ENCODE measurements around the gene CD300H.

DNA sequence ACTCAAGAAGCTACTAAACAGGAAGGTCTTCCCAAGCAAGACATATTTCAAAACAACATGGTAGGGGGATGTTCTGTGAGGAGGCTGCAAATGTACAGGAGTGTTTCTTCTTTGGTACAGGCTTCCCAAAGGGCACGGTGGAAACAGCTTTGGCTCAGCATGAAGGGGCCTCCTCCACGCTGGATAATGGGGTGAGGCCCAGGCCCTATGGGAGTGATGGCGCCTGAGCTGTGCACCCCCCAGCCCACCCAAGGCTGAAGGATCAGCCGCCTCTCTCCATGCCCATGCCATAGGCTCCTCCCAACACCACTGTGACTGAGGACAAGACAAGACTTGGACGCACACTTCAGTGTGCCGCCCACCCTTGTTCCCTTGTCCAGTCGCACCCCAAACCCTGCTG lies 49.4 kb upstream of the CD300H start:
- TF ChIP-seq, protein P1, sequence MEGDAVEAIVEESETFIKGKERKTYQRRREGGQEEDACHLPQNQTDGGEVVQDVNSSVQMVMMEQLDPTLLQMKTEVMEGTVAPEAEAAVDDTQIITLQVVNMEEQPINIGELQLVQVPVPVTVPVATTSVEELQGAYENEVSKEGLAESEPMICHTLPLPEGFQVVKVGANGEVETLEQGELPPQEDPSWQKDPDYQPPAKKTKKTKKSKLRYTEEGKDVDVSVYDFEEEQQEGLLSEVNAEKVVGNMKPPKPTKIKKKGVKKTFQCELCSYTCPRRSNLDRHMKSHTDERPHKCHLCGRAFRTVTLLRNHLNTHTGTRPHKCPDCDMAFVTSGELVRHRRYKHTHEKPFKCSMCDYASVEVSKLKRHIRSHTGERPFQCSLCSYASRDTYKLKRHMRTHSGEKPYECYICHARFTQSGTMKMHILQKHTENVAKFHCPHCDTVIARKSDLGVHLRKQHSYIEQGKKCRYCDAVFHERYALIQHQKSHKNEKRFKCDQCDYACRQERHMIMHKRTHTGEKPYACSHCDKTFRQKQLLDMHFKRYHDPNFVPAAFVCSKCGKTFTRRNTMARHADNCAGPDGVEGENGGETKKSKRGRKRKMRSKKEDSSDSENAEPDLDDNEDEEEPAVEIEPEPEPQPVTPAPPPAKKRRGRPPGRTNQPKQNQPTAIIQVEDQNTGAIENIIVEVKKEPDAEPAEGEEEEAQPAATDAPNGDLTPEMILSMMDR (IDR thresholded peaks at IDR 0.05; ENCODE audit: low read depth, low read length) = no peak
- TF ChIP-seq POLR2A (IDR thresholded peaks at IDR 0.05; ENCODE audit: extremely low read depth, insufficient read length) (no peak), MYC (IDR thresholded peaks at IDR 0.05; ENCODE audit: low read depth, low read length) (no peak)
- TF ChIP-seq, protein P2, sequence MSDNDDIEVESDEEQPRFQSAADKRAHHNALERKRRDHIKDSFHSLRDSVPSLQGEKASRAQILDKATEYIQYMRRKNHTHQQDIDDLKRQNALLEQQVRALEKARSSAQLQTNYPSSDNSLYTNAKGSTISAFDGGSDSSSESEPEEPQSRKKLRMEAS (IDR thresholded peaks at IDR 0.05; ENCODE audit: low read depth, low read length) = no peak

Measured in NB4 (cell line).